ENCODE measurements around the gene SNTN.

- no peak for TF ChIP-seq ZNF274 (IDR thresholded peaks at IDR 0.05; ENCODE audit: low read depth, low read length)
- no peak for TF ChIP-seq YY1 (IDR thresholded peaks at IDR 0.05; ENCODE audit: insufficient read depth, insufficient read length)
Observed at GRCh38 chr3:63662011-63662410, 9.5 kb downstream of the SNTN start.
